GM12892 (cell line): ENCODE data around the gene SV2C.

Experiments
- DNase-seq: peaks from one replicate; pipeline ENCODE4 v3.0.0; 2011; ENCODE audit not compliant: insufficient read length
- FAIRE-seq: peaks from 2 replicates; lab custom pipeline; 2011; peaks lifted over from hg19 to GRCh38; lab: Jason Lieb, UNC
- POLR2A ChIP-seq: IDR thresholded peaks from 2 replicates; pipeline ENCODE4 v1.6.1; 2011; ENCODE audit warnings: low read depth, low read length, control low read depth
- POLR2AphosphoS5 ChIP-seq: IDR thresholded peaks from 2 replicates; pipeline ENCODE4 v1.6.1; 2011; ENCODE audit warnings: low read depth, low read length, control low read depth
- TAF1 ChIP-seq: IDR thresholded peaks from 2 replicates; pipeline ENCODE4 v1.6.1; 2011; ENCODE audit warnings: low read depth, mild to moderate bottlenecking, control low read depth, low read length, borderline replicate concordance

SV2C gene

DNA sequence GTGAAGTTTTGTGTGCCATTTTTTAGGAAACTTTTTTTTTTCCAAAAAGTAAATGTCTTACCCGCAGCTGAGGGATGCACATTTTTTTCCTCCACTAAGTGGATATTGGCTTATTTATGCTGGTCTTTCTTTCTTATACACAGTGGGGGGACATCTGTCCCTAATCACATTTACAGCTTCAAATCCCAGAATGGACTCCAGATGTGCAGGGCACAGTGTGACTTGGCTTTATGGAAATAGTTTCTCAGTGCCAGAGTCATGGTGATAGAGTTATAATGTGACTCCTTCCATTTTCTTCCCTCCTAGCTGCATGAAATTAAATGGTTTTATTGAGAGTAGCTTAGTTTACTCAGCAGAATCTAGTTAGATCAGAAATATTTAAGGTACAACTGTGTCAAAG lies 66.5 kb downstream of the SV2C start:
- no peak for TF ChIP-seq TAF1
- no peak for TF ChIP-seq POLR2AphosphoS5
- no peak for TF ChIP-seq POLR2A
- DNase-seq, result no peak
- FAIRE-seq, result no peak

DNA sequence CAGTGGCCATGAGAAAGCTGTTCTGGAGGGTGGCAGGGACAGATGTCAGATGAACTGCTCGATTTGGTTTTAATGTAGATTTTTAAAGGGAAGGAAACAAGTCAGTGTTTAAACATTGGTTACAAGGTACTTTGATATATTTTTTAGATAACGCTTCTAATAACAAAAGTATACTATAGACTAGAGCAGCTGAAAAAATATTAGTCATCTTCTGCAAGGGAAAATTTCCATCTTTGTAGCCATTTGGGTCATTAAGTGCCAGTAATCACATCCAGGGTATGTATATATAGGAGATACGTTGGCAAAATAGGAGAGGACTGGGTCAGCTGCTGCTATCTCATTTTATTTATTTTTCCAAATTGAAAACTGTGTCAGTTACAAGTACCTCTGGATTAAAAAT lies 69.0 kb downstream of the SV2C start:
- FAIRE-seq, result no peak
- no peak for DNase-seq
- TF ChIP-seq POLR2A, result no peak
- no peak for TF ChIP-seq POLR2AphosphoS5
- no peak for TF ChIP-seq TAF1

DNA sequence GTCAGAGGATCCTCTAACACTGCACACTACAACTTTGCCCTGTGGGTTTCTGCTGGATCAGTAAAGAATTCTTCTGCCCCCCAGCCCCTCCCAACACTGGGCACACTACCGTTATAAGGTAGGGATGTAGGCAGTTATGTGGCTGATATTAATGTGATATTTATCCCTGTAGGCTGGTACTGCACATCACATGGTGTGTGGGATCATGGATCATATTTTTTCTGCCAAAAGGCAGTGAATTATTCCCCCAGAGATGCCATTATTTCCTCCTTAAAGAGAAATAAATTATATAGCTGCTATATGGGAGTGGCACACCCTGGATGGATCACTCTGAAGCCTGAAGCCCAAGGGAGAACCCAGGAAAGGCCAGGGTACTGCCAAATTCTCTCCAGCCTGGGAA lies 69.5 kb downstream of the SV2C start:
- FAIRE-seq, result no peak
- TF ChIP-seq POLR2AphosphoS5 (no peak), TAF1 (no peak), POLR2A (no peak)
- DNase-seq, result no peak

DNA sequence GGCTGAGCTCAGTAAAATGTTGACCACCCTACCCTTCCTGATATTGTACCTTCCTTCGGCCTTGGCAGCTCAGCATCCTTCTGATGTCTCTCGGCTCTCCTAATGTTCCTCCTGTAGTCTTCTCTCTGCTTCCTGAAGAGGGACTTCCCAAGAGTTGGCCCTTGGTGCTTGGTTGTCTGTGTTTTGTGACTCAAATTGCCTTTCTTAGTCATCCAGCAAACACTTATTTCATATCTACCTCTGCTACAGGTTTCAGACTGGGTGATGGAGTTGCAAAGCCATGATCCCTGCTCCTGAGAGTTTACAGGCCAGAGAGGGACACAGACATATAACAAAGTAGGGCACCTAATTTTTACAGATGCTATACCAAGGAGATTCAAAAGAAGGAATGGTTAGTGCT lies 70.1 kb downstream of the SV2C start:
- no peak for DNase-seq
- TF ChIP-seq POLR2A (no peak), POLR2AphosphoS5 (no peak), TAF1 (no peak)
- FAIRE-seq, result peak; percentile 40

DNA sequence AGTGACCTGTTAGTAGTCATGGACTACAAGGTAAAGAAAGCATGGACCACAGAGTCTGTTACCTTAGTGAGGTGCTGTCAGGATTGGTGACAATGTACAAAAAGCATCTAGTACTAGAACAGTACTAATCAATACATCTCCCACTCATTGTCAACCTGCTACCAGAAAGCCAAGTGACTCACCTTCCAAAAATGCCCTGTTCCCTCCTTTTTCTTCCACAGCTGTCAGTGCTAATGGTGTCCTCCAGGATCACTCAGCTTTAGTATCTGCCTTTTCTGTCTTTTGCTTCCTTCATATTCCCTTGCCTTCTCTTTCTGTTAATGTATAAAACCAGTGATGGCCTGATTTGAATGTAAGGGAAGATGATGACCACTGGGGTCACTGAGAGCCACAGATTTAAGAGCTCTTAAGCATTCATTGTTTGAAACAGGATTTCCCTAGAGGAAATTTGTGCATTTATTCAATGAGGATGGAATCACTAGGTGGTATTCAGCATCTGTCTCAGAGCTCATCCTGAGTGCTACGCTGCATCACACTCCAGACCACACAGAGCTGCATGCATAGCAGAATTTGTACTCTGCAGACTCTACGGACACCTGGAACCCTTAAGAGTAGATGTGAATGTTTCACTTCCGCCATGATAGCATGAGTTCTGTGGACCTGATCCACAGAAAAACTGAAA lies 71.0 kb downstream of the SV2C start:
- FAIRE-seq (no peak), DNase-seq (no peak)
- TF ChIP-seq POLR2A, result no peak
- TF ChIP-seq POLR2AphosphoS5, result no peak
- TF ChIP-seq TAF1, result no peak

DNA sequence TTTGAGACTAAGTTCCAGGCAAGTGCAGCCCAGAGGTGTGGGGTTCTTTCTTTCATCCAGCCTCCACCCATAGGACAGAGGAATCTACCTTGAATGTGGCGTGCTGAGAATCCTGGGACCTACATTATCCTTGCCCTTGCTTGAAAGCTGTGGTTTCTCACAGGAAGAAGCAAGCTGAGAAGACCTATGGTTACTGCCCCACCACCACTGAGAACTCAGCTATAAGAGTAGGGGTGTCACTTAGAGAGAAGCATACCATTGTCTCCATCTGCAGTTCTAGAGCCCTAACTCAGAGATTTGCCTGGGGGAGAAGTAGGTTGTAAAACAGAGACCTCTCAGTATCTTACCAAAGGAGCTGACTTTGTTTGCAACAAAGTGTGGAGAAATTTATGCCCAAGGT lies 72.4 kb downstream of the SV2C start:
- no peak for DNase-seq
- FAIRE-seq, result no peak
- TF ChIP-seq TAF1, result no peak
- TF ChIP-seq POLR2A, result no peak
- no peak for TF ChIP-seq POLR2AphosphoS5

DNA sequence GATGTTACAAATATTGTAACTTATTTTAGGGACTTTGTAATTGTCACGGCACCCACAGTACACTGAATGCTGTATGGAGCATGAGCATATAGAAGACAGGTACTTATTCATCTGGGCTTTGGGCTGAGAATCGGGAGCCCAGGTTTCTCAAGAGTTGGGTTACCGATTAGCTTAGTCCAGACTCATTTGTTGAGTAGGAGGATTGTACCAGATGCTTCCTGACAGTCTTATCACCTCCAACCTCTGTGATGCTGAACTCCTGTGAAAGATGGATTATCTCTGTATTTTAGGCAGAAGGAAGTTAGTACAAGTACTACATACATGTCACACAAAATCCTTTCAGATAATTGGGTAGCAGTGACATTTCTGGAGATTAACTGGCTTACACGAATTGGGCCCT lies 79.2 kb downstream of the SV2C start:
- FAIRE-seq, result no peak

DNA sequence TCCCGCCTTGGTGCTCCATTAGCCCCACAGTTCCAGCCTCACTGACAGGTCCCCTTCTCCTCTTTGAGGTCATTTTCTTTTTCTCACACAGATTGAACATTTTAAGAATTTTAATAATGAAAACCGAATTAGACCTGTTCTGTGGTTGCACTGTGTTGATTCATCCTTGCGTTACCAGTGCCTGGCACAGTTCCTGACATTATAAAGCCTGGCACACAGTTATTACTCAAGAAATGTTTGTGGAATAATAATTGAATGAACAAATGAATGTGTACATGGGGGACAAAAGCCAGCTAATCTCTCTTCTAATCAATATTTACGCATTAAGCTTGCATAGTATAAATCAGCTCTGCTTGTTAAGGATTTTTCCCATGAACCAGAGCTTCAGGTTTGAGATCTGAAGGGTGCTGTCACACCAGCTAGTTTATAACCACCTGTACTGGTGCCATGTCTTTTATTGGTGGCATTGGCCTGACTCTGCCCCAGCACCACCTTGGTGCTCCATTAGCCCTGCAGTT lies 80.0 kb downstream of the SV2C start:
- DNase-seq (no peak), FAIRE-seq (no peak)
- TF ChIP-seq POLR2A (no peak), POLR2AphosphoS5 (no peak), TAF1 (no peak)

More for the DNA sequence above, 79.2 kb downstream of the SV2C start:
- no peak for DNase-seq
- TF ChIP-seq POLR2A (no peak), TAF1 (no peak), POLR2AphosphoS5 (no peak)

DNA sequence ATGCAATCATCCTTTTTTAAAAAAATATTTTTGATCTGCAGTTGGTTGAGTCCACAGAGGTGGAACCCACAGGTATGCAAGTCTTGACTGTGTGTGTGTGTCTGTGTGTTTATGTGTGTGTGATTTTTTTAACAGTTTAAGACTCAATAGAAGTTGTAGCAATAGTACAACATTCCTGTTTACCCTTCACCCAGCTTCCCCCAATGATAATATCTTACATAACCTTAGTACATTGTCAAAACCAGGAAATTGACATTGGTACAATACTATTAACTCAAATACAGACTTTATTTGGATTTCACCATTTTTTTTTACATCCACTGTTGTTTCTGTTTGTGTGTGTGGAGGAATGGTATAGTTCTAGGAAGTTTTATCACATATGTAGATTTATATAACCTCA lies 81.8 kb downstream of the SV2C start:
- no peak for TF ChIP-seq POLR2AphosphoS5
- no peak for TF ChIP-seq POLR2A
- no peak for TF ChIP-seq TAF1
- no peak for FAIRE-seq
- DNase-seq, result no peak

DNA sequence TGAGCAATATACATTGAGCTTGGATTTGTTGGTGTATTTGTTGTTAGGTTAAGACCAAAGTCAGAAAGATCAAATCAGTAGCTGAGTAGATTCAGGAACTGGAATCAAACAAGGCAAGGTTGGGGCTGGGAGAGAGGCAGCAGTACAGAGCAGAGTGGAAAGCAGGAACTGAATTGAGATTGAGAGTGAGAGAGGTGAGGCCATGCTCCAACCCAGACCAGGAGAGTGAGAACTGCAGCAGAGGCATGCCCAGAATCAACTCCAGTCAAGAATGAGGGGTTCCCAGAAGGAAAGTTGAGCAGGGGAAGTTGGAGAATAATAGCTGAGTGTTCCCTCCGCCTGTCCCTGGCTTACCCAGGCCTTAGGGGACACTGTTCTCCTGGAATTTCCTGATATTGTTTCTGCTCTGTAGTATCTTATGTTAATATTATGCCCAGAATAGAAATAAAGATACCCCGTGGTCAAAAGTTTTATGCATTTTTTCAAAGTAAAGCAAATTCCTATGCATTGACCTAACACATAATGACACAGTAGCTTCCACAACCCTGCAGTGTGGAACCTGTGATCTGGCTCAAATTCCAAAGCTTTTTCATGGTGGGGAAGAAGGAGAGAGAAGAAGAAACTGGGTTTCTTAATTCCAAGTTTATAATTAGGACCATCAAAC lies 82.7 kb downstream of the SV2C start:
- no peak for TF ChIP-seq POLR2AphosphoS5
- no peak for TF ChIP-seq POLR2A
- no peak for TF ChIP-seq TAF1
- no peak for FAIRE-seq
- no peak for DNase-seq

DNA sequence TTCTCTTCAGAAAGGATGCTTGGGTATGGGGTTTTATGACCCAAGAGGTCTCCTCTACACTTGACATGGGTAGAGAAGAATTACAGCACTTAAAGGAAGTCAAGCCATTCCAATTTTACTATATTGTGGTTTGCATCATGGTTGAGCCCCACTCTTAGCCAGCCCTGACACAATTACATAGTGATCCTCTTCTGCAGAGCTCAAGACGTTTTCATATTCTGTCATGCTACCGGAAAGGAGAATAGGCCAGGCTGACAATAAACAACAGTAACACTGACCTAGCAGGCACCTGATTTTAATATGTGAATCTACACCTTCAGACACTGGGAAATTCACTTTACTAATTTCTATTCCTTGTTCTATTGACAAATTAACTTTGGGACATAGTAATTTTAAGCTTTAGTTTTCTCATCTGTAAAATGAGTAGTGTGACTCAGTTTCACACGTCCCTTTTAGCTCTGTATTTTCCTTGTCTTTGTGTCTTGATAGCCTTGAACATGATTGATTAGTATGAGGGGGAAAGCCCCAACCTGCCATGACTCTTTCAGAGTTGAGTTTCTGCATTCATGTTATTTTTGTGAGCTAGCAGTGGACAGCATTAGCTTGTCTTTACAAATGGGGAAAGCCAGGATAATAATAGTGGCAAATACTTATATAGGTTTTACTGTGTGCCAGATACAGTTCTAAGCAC lies 83.8 kb downstream of the SV2C start:
- FAIRE-seq, result no peak
- TF ChIP-seq TAF1, result no peak
- no peak for TF ChIP-seq POLR2AphosphoS5
- TF ChIP-seq POLR2A, result no peak

More for the DNA sequence above, 83.8 kb downstream of the SV2C start:
- DNase-seq, result no peak
